Neural cell (in vitro differentiated cells): ENCODE data around the gene RNGTT. TPM values are rescaled to one million over a fixed set of nuclear protein-coding genes. Genes with fewer than 3 reads are reported as not detected.
A peak's percentile ranks its signal among the peaks of the same experiment; 100 is the strongest.

Experiments
- H2AFZ ChIP-seq: fragments of 200-600, 300-800 bp; sonication (generic), shearing (Covaris generic); 2 replicates; pipeline ENCODE4 v1.6.0; 2014; ENCODE audit warnings: low read depth, mild to moderate bottlenecking, antibody characterized with exemption, low read length, moderate library complexity
- H3F3A ChIP-seq: fragments of 200-600 bp; shearing (Covaris generic); 2 replicates; pipeline ENCODE4 v1.6.1; 2016; ENCODE audit warnings: mild to moderate bottlenecking, moderate library complexity, mixed read lengths, antibody characterized with exemption, low read length; ENCODE audit not compliant: insufficient read depth, poor library complexity, severe bottlenecking
- H3K27ac ChIP-seq: fragments of 200-600, 300-800 bp; sonication (generic), shearing (Covaris generic); 2 replicates; pipeline ENCODE4 v1.5.1; 2014; ENCODE audit warnings: mild to moderate bottlenecking, low read length, moderate library complexity
- H3K27me3 ChIP-seq: fragments of 300-800, 200-600 bp; sonication (generic), shearing (Covaris generic); 2 replicates; pipeline ENCODE4 v1.6.0; 2014; ENCODE audit warnings: mild to moderate bottlenecking, low read depth, low read length, moderate library complexity; ENCODE audit not compliant: insufficient read depth
- H3K36me3 ChIP-seq: fragments of 300-800, 200-600 bp; sonication (generic), shearing (Covaris generic); 2 replicates; pipeline ENCODE4 v1.5.1; 2014; ENCODE audit warnings: mild to moderate bottlenecking, antibody characterized with exemption, low read length, moderate library complexity; ENCODE audit not compliant: insufficient read depth
- H3K4me2 ChIP-seq: fragments of 300-800, 200-600 bp; sonication (generic), shearing (Covaris generic); 2 replicates; pipeline ENCODE4 v1.6.0; 2014; ENCODE audit warnings: mild to moderate bottlenecking, low read length
- H3K4me3 ChIP-seq: fragments of 300-800, 200-600 bp; sonication (generic), shearing (Covaris generic); 2 replicates; pipeline ENCODE4 v1.5.1; 2014; ENCODE audit warnings: mild to moderate bottlenecking, low read length, moderate library complexity
- H3K79me2 ChIP-seq: fragments of 200-600 bp; shearing (Covaris generic); replicated peaks from 2 replicates; pipeline ENCODE4 v1.6.0; 2014; ENCODE audit warnings: mild to moderate bottlenecking, low read length, moderate library complexity; ENCODE audit not compliant: insufficient read depth
- H3K9ac ChIP-seq: fragments of 300-800, 200-600 bp; sonication (generic), shearing (Covaris generic); 2 replicates; pipeline ENCODE4 v1.6.1; 2016; ENCODE audit warnings: mild to moderate bottlenecking, low read length, mixed read lengths
- H3K9me2 ChIP-seq: fragments of 200-600 bp; shearing (Covaris generic); 2 replicates; pipeline ENCODE4 v1.6.1; 2016; ENCODE audit warnings: mild to moderate bottlenecking, low read length, mixed read lengths; ENCODE audit not compliant: insufficient read depth
- H3K9me3 ChIP-seq: fragments of 200-600, 300-800 bp; sonication (generic), shearing (Covaris generic); 2 replicates; pipeline ENCODE4 v1.6.1; 2016; ENCODE audit warnings: mild to moderate bottlenecking, mixed run types, low read length, moderate library complexity, mixed read lengths
- H4K20me1 ChIP-seq: fragments of 200-600 bp; shearing (Covaris generic); 2 replicates; pipeline ENCODE4 v1.6.1; 2016; ENCODE audit warnings: mild to moderate bottlenecking, mixed run types; ENCODE audit not compliant: insufficient read depth
- CTCF ChIP-seq: fragments of 450-650 bp; IDR thresholded peaks from 2 replicates; pipeline ENCODE4 v1.5.1; 2014; ENCODE audit warnings: antibody characterized with exemption, mild to moderate bottlenecking, moderate library complexity; ENCODE audit not compliant: poor library complexity, severe bottlenecking
- EP300 ChIP-seq: fragments of 450-650 bp; conservative IDR thresholded peaks from 2 replicates; pipeline ENCODE4 v1.6.1; 2014; ENCODE audit warnings: antibody characterized with exemption, mild to moderate bottlenecking, moderate library complexity; ENCODE audit not compliant: poor library complexity, severe bottlenecking
- EZH2 ChIP-seq: fragments of 200-600, 300-800 bp; shearing (Covaris generic), sonication (generic); IDR thresholded peaks from 2 replicates; pipeline ENCODE4 v1.6.1; 2014; ENCODE audit warnings: antibody characterized with exemption, low read length, borderline replicate concordance, mild to moderate bottlenecking; ENCODE audit not compliant: insufficient read depth, poor library complexity, severe bottlenecking
- MXI1 ChIP-seq: fragments of 450-650 bp; conservative IDR thresholded peaks from 2 replicates; pipeline ENCODE4 v1.6.1; 2014; ENCODE audit warnings: antibody characterized with exemption, mild to moderate bottlenecking; ENCODE audit not compliant: poor library complexity, severe bottlenecking
- POLR2AphosphoS5 ChIP-seq: IDR thresholded peaks from 2 replicates; pipeline ENCODE4 v1.6.1; 2012
- RAD21 ChIP-seq: fragments of 450-650 bp; conservative IDR thresholded peaks from 2 replicates; pipeline ENCODE4 v1.6.1; 2014; ENCODE audit warnings: antibody characterized with exemption, mild to moderate bottlenecking, moderate library complexity
- SMC3 ChIP-seq: fragments of 450-650 bp; conservative IDR thresholded peaks from 2 replicates; pipeline ENCODE4 v1.6.1; 2014; ENCODE audit warnings: antibody characterized with exemption, mild to moderate bottlenecking, moderate library complexity; ENCODE audit not compliant: poor library complexity
- TAF1 ChIP-seq: IDR thresholded peaks from 2 replicates; pipeline ENCODE4 v1.6.1; 2012; ENCODE audit warnings: low read depth
- polyA plus RNA-seq: library from polyadenylated mRNA; depleted of rRNA; stranded (reverse); fragments of >200 nt; gene quantifications from 2 replicates; pipeline ENCODE4 v1.2.3, GENCODE V29; 2014
- TF ChIP-seq, protein P1 (sequence below): IDR thresholded peaks from 2 replicates; pipeline ENCODE4 v1.6.1; 2012; ENCODE audit warnings: borderline replicate concordance

The RNGTT gene
- polyA plus RNA-seq, 1 donor from 2014 or later: 28.3 TPM

DNA sequence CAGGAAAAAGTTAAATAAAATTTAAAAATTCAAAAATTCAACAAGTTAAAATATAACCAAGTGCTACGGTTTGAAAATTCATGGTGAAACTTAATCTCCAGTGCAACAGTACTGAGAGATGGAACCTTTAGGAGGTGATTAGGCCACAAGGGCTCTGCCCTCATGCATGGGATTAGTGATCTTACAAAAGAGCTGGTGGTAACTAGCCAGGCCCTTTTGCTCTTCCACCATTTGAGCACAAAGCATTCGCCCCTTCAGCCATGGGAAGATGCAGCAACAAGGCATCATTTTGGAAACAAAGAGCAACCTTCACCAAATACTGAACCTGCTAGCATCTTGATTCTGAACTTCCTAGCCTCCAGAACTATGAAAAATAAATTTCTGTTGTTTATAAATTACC lies 80.9 kb downstream of the RNGTT start:
- H3K4me2 ChIP-seq: no peak overlapping the region
- H3K27ac ChIP-seq: no peak overlapping the region
- no peaks in the 10 kb centered on the region for H3F3A ChIP-seq
- H3K79me2 ChIP-seq: no peaks in the 10 kb centered on the region
- H3K9me2 ChIP-seq: no peaks in the 10 kb centered on the region
- peaks cover 3% of the 10 kb centered on the region for H3K36me3 ChIP-seq
- no peaks in the 10 kb centered on the region for H4K20me1 ChIP-seq
- no peak overlapping the region for H3K4me3 ChIP-seq
- H3K9me3 ChIP-seq: no peaks in the 10 kb centered on the region
- TF ChIP-seq, protein P1, sequence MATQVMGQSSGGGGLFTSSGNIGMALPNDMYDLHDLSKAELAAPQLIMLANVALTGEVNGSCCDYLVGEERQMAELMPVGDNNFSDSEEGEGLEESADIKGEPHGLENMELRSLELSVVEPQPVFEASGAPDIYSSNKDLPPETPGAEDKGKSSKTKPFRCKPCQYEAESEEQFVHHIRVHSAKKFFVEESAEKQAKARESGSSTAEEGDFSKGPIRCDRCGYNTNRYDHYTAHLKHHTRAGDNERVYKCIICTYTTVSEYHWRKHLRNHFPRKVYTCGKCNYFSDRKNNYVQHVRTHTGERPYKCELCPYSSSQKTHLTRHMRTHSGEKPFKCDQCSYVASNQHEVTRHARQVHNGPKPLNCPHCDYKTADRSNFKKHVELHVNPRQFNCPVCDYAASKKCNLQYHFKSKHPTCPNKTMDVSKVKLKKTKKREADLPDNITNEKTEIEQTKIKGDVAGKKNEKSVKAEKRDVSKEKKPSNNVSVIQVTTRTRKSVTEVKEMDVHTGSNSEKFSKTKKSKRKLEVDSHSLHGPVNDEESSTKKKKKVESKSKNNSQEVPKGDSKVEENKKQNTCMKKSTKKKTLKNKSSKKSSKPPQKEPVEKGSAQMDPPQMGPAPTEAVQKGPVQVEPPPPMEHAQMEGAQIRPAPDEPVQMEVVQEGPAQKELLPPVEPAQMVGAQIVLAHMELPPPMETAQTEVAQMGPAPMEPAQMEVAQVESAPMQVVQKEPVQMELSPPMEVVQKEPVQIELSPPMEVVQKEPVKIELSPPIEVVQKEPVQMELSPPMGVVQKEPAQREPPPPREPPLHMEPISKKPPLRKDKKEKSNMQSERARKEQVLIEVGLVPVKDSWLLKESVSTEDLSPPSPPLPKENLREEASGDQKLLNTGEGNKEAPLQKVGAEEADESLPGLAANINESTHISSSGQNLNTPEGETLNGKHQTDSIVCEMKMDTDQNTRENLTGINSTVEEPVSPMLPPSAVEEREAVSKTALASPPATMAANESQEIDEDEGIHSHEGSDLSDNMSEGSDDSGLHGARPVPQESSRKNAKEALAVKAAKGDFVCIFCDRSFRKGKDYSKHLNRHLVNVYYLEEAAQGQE: no peak
- no peak for TF ChIP-seq EP300
- TF ChIP-seq SMC3: no peak
- no peak for TF ChIP-seq RAD21
- no peak for TF ChIP-seq CTCF
- no peak for TF ChIP-seq POLR2AphosphoS5
- TF ChIP-seq MXI1: no peak
- TF ChIP-seq TAF1: no peak
- no peak for TF ChIP-seq EZH2
- H2AFZ ChIP-seq: no peak overlapping the region
- no peaks in the 10 kb centered on the region for H3K27me3 ChIP-seq
- no peak overlapping the region for H3K9ac ChIP-seq

GRCh38 chr6:88881451-88881850 lies 82.0 kb downstream of the RNGTT start:
- no peaks in the 10 kb centered on the region for H3K79me2 ChIP-seq

DNA sequence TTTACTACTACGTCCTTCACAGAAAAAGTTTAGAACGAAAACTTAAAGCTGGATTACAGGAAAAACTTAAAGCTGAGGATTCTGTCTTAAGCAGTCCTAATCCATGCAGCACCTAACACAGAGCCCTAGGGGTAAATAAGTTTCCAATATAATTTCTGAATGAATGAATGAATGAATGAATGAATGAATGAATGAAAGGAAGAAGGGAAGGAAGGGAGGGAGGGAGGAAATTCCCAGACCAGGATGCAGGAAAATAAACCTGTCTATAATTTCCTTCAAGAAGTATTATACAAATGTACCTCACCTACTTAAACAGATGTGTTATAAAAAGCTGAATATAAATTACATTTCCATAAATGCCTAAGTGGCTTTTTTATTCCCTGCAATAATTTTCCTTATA lies 83.4 kb downstream of the RNGTT start:
- H3K36me3 ChIP-seq: peaks cover 3% of the 10 kb centered on the region
- H3K9me2 ChIP-seq: no peaks in the 10 kb centered on the region
- no peak overlapping the region for H3K27ac ChIP-seq
- no peak overlapping the region for H2AFZ ChIP-seq
- H3F3A ChIP-seq: no peaks in the 10 kb centered on the region
- no peak overlapping the region for H3K9ac ChIP-seq
- no peak for TF ChIP-seq RAD21
- H3K9me3 ChIP-seq: no peaks in the 10 kb centered on the region
- H3K79me2 ChIP-seq: no peaks in the 10 kb centered on the region
- no peak overlapping the region for H3K4me2 ChIP-seq
- H4K20me1 ChIP-seq: no peaks in the 10 kb centered on the region
- no peaks in the 10 kb centered on the region for H3K27me3 ChIP-seq
- H3K4me3 ChIP-seq: no peak overlapping the region

More at GRCh38 chr6:88881451-88881850, 82.0 kb downstream of the RNGTT start:
- H3K9me3 ChIP-seq: no peaks in the 10 kb centered on the region
- TF ChIP-seq EP300 (peak; percentile 76), SMC3 (no peak), TAF1 (no peak), MXI1 (no peak)
- H3K9me2 ChIP-seq: no peaks in the 10 kb centered on the region
- peak overlapping the region; percentile 35 for H3K27ac ChIP-seq
- H4K20me1 ChIP-seq: no peaks in the 10 kb centered on the region
- no peaks in the 10 kb centered on the region for H3K27me3 ChIP-seq
- H3K36me3 ChIP-seq: peaks cover 3% of the 10 kb centered on the region
- no peak overlapping the region for H2AFZ ChIP-seq
- H3K9ac ChIP-seq: no peak overlapping the region
- peak overlapping the region; percentile 6 for H3K4me2 ChIP-seq
- peak overlapping the region; percentile 11 for H3K4me3 ChIP-seq
- H3F3A ChIP-seq: no peaks in the 10 kb centered on the region
